GM06990 (cell line): ENCODE data around the gene SPANXN2.

Experiments
- DNase-seq: peaks from one replicate; pipeline ENCODE4 v3.0.0-alpha.2; 2011; ENCODE audit not compliant: insufficient read length; ENCODE audit errors: extremely low read depth
- H3K27me3 ChIP-seq: replicated peaks from 2 replicates; pipeline ENCODE4 v1.6.0; 2011; ENCODE audit warnings: low read length; ENCODE audit not compliant: control insufficient read depth, insufficient read depth
- H3K36me3 ChIP-seq: 2 replicates; pipeline ENCODE4 v1.5.1; 2011; ENCODE audit warnings: low read length; ENCODE audit not compliant: control insufficient read depth, insufficient read depth
- H3K4me3 ChIP-seq: replicated peaks from 2 replicates; pipeline ENCODE4 v1.5.1; 2011; ENCODE audit warnings: low read depth, mild to moderate bottlenecking, control low read depth, low read length
- CTCF ChIP-seq: IDR thresholded peaks from 2 replicates; pipeline ENCODE4 v1.5.1; 2011; ENCODE audit warnings: low read length, control low read depth, mild to moderate bottlenecking, inconsistent platforms; ENCODE audit not compliant: insufficient read depth, poor library complexity, severe bottlenecking

The SPANXN2 gene

GRCh38 chrX:143726296-143726695, 5.7 kb upstream of the SPANXN2 start:
- no peak for TF ChIP-seq CTCF
- DNase-seq: no peak
- Histone ChIP-seq H3K36me3 (no peaks in the 10 kb centered on the region), H3K4me3 (no peak overlapping the region), H3K27me3 (no peaks in the 10 kb centered on the region)

GRCh38 chrX:143701460-143701859, 19.1 kb downstream of the SPANXN2 start:
- TF ChIP-seq CTCF: no peak
- no peak for DNase-seq
- H3K4me3 ChIP-seq: no peak overlapping the region
- H3K27me3 ChIP-seq: no peaks in the 10 kb centered on the region
- no peaks in the 10 kb centered on the region for H3K36me3 ChIP-seq

GRCh38 chrX:143694885-143695284, 25.7 kb downstream of the SPANXN2 start:
- no peak overlapping the region for H3K4me3 ChIP-seq
- no peak for TF ChIP-seq CTCF
- H3K36me3 ChIP-seq: no peaks in the 10 kb centered on the region
- H3K27me3 ChIP-seq: no peaks in the 10 kb centered on the region
- no peak for DNase-seq

- no peak for DNase-seq
These were observed 37.1 kb downstream of the SPANXN2 start for GRCh38 chrX:143683486-143683885.

GRCh38 chrX:143674926-143675325, 45.6 kb downstream of the SPANXN2 start:
- Histone ChIP-seq H3K36me3 (no peaks in the 10 kb centered on the region), H3K4me3 (no peak overlapping the region), H3K27me3 (no peaks in the 10 kb centered on the region)
- TF ChIP-seq CTCF: no peak
- DNase-seq: no peak

More at GRCh38 chrX:143683486-143683885, 37.1 kb downstream of the SPANXN2 start:
- Histone ChIP-seq H3K4me3 (no peak overlapping the region), H3K27me3 (no peaks in the 10 kb centered on the region), H3K36me3 (no peaks in the 10 kb centered on the region)
- TF ChIP-seq CTCF: no peak

GRCh38 chrX:143669395-143669794, 51.2 kb downstream of the SPANXN2 start:
- Histone ChIP-seq H3K36me3 (no peaks in the 10 kb centered on the region), H3K27me3 (no peaks in the 10 kb centered on the region), H3K4me3 (no peak overlapping the region)
- no peak for DNase-seq
- no peak for TF ChIP-seq CTCF
